ENCODE results near the gene FBXO40. TPM values are rescaled to one million over a fixed set of nuclear protein-coding genes. Genes with fewer than 3 reads are reported as not detected.

The FBXO40 gene
- total RNA-seq, 4 donors from 2014 or later = not detected

DNA sequence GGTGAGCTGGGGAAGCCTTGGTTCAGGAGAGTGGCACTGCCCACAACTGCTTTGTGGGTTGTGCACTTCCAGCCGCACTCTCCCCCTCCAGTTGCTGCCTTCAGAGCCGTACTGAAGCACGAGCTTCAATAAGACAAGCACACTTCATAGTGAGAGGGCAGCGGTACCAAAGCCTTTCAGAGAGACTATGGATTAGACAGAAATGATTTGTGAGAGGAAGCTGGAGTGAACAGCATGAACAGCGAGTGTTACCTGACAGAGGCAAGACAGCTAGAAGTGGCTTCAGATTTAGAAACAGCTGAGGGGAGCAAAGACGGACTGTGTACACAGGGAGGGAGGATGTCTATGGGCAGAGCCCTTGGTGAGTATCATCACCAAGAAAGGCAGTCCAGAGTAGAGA, 36.4 kb downstream of the FBXO40 start:
- H3K9me3 ChIP-seq = no peaks in the 10 kb centered on the region
- intact Hi-C loops (cut with DNase I) = no loop called here
- 90% methylated on average over 6 of the region's 6 CpGs for WGBS, 2 donors

DNA sequence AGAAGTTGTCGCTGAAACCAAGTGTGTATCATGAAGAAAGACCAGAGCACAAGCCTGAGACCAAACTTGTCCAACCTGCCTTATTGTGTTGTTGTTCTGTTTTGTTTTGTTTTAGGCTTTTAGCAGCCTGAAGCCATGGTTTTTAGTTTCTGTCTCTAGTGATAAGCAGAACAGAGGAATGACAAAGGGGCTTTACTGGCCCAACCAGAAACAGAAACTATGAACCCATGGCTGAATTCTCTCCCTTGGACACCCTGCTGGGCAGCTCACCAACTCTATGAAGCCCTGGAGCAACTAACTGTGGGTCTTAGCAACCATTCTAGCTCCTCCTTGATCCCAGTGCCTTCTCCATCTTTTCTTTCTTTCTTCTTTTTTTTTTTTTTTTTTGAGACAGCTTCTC, 37.2 kb downstream of the FBXO40 start:
- Histone ChIP-seq H3K9me3 (no peaks in the 10 kb centered on the region), H3K27ac (no peak overlapping the region), H3K4me3 (no peak overlapping the region), H3K27me3 (no peaks in the 10 kb centered on the region), H3K36me3 (peaks cover 0 to 7% (median 0%) of the 10 kb centered on the region in 3 donors), H3K4me1 (no peaks in the 10 kb centered on the region)
- TF ChIP-seq, protein P1, sequence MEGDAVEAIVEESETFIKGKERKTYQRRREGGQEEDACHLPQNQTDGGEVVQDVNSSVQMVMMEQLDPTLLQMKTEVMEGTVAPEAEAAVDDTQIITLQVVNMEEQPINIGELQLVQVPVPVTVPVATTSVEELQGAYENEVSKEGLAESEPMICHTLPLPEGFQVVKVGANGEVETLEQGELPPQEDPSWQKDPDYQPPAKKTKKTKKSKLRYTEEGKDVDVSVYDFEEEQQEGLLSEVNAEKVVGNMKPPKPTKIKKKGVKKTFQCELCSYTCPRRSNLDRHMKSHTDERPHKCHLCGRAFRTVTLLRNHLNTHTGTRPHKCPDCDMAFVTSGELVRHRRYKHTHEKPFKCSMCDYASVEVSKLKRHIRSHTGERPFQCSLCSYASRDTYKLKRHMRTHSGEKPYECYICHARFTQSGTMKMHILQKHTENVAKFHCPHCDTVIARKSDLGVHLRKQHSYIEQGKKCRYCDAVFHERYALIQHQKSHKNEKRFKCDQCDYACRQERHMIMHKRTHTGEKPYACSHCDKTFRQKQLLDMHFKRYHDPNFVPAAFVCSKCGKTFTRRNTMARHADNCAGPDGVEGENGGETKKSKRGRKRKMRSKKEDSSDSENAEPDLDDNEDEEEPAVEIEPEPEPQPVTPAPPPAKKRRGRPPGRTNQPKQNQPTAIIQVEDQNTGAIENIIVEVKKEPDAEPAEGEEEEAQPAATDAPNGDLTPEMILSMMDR (IDR thresholded peaks at IDR 0.05) = no peak
- no peak for TF ChIP-seq POLR2A (IDR thresholded peaks at IDR 0.05)
- WGBS, 2 donors = 91 to 100% methylated on average over 1 of the region's 1 CpG
- DNase-seq = no peak
- intact Hi-C loops (cut with DNase I) = no loop called here

More for the DNA sequence above, 36.4 kb downstream of the FBXO40 start:
- DNase-seq = no peak
- H3K4me1 ChIP-seq = no peaks in the 10 kb centered on the region
- H3K27ac ChIP-seq = no peak overlapping the region
- H3K36me3 ChIP-seq = peaks cover 0 to 7% (median 0%) of the 10 kb centered on the region in 3 donors
- no peaks in the 10 kb centered on the region for H3K27me3 ChIP-seq
- TF ChIP-seq, protein P1 (IDR thresholded peaks at IDR 0.05) = no peak
- TF ChIP-seq POLR2A (IDR thresholded peaks at IDR 0.05) = no peak
- H3K4me3 ChIP-seq = no peak overlapping the region

DNA sequence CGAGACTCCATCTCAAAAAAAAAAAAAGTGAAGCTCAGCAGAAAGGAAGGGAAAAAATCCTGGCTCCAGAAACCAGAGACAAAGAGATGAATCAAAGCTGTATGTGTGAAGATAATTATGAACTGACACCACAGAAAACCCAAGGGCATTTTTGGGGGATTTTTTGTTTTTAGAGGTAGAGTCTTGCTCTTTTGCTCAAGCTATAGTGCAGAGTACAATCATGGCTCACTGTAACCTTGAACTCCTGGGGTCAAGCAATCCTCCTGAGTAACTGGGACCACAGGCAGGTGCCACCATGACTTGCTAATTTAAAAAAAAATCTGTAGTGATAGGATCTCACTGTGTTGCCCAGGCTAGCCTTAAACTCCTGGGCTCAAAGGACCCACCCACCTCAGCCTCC, 44.7 kb downstream of the FBXO40 start:
- Histone ChIP-seq H3K27ac (no peak overlapping the region), H3K27me3 (no peaks in the 10 kb centered on the region), H3K9me3 (no peaks in the 10 kb centered on the region), H3K36me3 (peaks cover 0 to 22% (median 0%) of the 10 kb centered on the region in 3 donors), H3K4me3 (no peak overlapping the region), H3K4me1 (no peaks in the 10 kb centered on the region)
- WGBS, 2 donors = 82 to 91% methylated on average over 1 of the region's 1 CpG
- intact Hi-C loops (cut with DNase I) = no loop called here
- DNase-seq = no peak
- no peak for TF ChIP-seq POLR2A (IDR thresholded peaks at IDR 0.05)
- TF ChIP-seq, protein P1 (IDR thresholded peaks at IDR 0.05) = no peak

DNA sequence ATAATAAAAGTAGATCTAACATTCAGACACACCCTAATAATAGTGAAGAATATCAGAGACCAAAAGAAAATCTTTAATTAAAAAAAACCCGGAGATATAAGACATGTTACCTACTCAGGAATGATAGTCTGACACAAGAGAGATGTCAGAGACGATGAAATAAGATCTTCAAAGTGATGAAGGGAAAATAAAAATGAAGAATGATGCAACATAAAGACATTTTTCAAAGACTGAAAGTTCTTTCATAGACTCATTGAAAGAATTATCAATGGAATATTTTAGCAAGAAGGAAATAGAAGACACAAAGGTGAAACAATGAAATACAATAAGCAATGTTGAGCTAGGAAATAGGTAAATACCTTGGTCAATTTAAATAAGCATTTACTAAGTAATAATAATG, 47.9 kb downstream of the FBXO40 start:
- no peaks in the 10 kb centered on the region for H3K9me3 ChIP-seq
- no peak for DNase-seq
- peaks cover 0 to 17% (median 0%) of the 10 kb centered on the region in 3 donors for H3K36me3 ChIP-seq
- H3K4me1 ChIP-seq = no peaks in the 10 kb centered on the region
- intact Hi-C loops (cut with DNase I) = no loop called here
- no peaks in the 10 kb centered on the region for H3K27me3 ChIP-seq
- 91 to 92% methylated on average over 2 of the region's 2 CpGs for WGBS, 2 donors
- no peak overlapping the region for H3K27ac ChIP-seq
- H3K4me3 ChIP-seq = no peak overlapping the region
- TF ChIP-seq, protein P1 (IDR thresholded peaks at IDR 0.05) = no peak
- no peak for TF ChIP-seq POLR2A (IDR thresholded peaks at IDR 0.05)

DNA sequence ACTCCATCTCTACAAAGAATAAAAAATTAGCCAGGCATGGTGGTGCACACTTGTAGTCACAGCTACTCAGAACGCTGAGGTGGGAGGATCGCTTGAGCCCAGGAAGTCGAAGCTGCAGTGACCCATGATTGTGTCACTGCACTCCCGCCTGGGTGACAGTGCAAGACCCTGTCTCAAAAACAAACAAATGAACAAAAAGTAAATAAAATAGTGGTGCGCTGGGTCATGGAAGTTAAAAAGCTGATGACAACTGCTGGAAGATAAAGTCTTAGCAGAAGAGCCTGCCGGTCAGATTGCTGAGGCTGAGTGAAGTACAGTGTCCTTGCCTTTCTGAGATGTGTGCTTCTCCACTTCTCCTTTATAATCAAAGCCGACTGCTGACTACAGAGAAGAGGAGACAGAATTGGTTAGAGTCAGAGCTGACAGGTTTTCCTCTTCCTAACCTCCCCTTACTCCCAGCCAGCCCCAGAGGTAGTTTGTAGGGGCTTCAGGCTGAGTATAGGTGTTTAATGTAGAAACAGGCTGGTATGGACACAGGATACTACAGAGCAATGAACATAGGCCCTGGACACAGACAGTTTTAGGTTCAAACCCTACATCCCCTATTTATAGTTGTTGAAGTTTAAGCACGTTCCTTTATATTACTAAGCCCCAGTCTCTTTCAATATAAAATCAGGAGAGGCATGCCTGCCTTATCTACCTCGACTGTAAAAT, 49.6 kb downstream of the FBXO40 start:
- H3K4me3 ChIP-seq = no peak overlapping the region
- H3K27me3 ChIP-seq = no peaks in the 10 kb centered on the region
- H3K9me3 ChIP-seq = no peaks in the 10 kb centered on the region
- intact Hi-C loops (cut with DNase I) = no loop called here
- 77 to 86% methylated on average over 9 of the region's 9 CpGs for WGBS, 2 donors
- H3K4me1 ChIP-seq = no peaks in the 10 kb centered on the region
- peaks cover 0 to 14% (median 0%) of the 10 kb centered on the region in 3 donors for H3K36me3 ChIP-seq
- no peak for TF ChIP-seq POLR2A (IDR thresholded peaks at IDR 0.05)
- TF ChIP-seq, protein P1 (IDR thresholded peaks at IDR 0.05) = no peak
- no peak for DNase-seq
- H3K27ac ChIP-seq = no peak overlapping the region
